OCI-LY7 (cell line): ENCODE measurements around the gene FMN1. TPM values are rescaled to one million over a fixed set of nuclear protein-coding genes. Genes with fewer than 3 reads are reported as not detected.

Experiments
- BruUV-seq: library from RNA; stranded (reverse); fragments of 400-500 nt; replicated peaks from 2 replicates; lab custom pipeline; 2021; lab: Mats Ljungman, UMichigan
- CTCF ChIA-PET: fragments of 300-600 bp; sonication (Branson Sonifier 250); formaldehyde crosslinking; loops from one replicate; lab custom pipeline; 2022; ENCODE audit warnings: antibody characterized with exemption; ENCODE audit not compliant: unreplicated experiment; lab: Charles Lee
- POLR2A ChIA-PET: fragments of 300-600 bp; sonication (Branson Sonifier 250); formaldehyde crosslinking; loops from one replicate; lab custom pipeline; 2022; ENCODE audit warnings: antibody characterized with exemption; lab: Charles Lee
- DNase-seq: peaks from one replicate; pipeline ENCODE4 v3.0.0-alpha.2; 2015; ENCODE audit warnings: low spot score
- H2AFZ ChIP-seq: fragments of 200-600 bp; sonication (generic), shearing (Covaris generic); 2 replicates; pipeline ENCODE4 v1.6.1; 2014; ENCODE audit warnings: mild to moderate bottlenecking, antibody characterized with exemption, low read length, moderate library complexity
- H3K27ac ChIP-seq: fragments of 200-600 bp; sonication (generic); 2 replicates; pipeline ENCODE4 v1.5.1; 2014; ENCODE audit warnings: mixed run types, low read depth, mild to moderate bottlenecking, moderate library complexity, low read length, inconsistent platforms; ENCODE audit not compliant: poor library complexity, severe bottlenecking
- H3K36me3 ChIP-seq: fragments of 200-600 bp; sonication (generic); 2 replicates; pipeline ENCODE4 v1.6.1; 2014; ENCODE audit warnings: mild to moderate bottlenecking, antibody characterized with exemption, low read length, moderate library complexity, mixed read lengths; ENCODE audit not compliant: insufficient read depth
- H3K4me1 ChIP-seq: fragments of 200-600 bp; sonication (generic); 2 replicates; pipeline ENCODE4 v1.5.1; 2014; ENCODE audit warnings: mild to moderate bottlenecking, low read length; ENCODE audit not compliant: insufficient read depth, poor library complexity, severe bottlenecking
- H3K4me2 ChIP-seq: fragments of 200-600 bp; sonication (generic); 2 replicates; pipeline ENCODE4 v1.6.1; 2014; ENCODE audit warnings: mild to moderate bottlenecking, low read length
- H3K4me3 ChIP-seq: fragments of 200-600 bp; sonication (generic); 2 replicates; pipeline ENCODE4 v1.5.1; 2014; ENCODE audit warnings: mild to moderate bottlenecking, low read depth, low read length; ENCODE audit not compliant: poor library complexity, severe bottlenecking
- H3K79me2 ChIP-seq: fragments of 200-600 bp; sonication (generic); 2 replicates; pipeline ENCODE4 v1.6.1; 2016; ENCODE audit warnings: low read depth, mild to moderate bottlenecking, low read length, moderate library complexity, mixed read lengths; ENCODE audit not compliant: insufficient read depth
- H3K9me2 ChIP-seq: fragments of 200-600 bp; sonication (generic); 2 replicates; pipeline ENCODE4 v1.6.1; 2016; ENCODE audit warnings: mild to moderate bottlenecking, low read length, mixed read lengths; ENCODE audit not compliant: insufficient read depth
- H3K9me3 ChIP-seq: fragments of 200-600 bp; sonication (generic); 2 replicates; pipeline ENCODE4 v1.6.1; 2014; ENCODE audit warnings: mild to moderate bottlenecking, mixed run types, low read length, mixed read lengths
- H4K20me1 ChIP-seq: fragments of 200-600 bp; sonication (generic); 2 replicates; pipeline ENCODE4 v1.6.1; 2014; ENCODE audit warnings: mild to moderate bottlenecking, antibody characterized with exemption, low read length, moderate library complexity, mixed read lengths; ENCODE audit not compliant: insufficient read depth
- EZH2phosphoT487 ChIP-seq: fragments of 200-600 bp; sonication (generic); IDR thresholded peaks from 2 replicates; pipeline ENCODE4 v1.6.1; 2018; ENCODE audit warnings: low read depth, borderline replicate concordance, mild to moderate bottlenecking, mixed run types, antibody characterized with exemption, low read length, moderate library complexity, mixed read lengths
- intact Hi-C: fragments of 100-400 bp; cut with micrococcal nuclease; formaldehyde crosslinking; loops from one replicate; pipeline ENCODE4 v1.10.0; 2022; ENCODE audit not compliant: unreplicated experiment
- total RNA-seq, 2 experiments: library from RNA; depleted of rRNA in 1 of 2; stranded (reverse); fragments of >200 nt in 1 of 2; shearing (Covaris generic) in 1 of 2; gene quantifications; 2 replicates each; pipeline ENCODE4 v1.2.3, GENCODE V29; 2014 to 2022
- TF ChIP-seq, protein P1 (sequence below): fragments of 200-600 bp; sonication (generic); conservative IDR thresholded peaks from 2 replicates; pipeline ENCODE4 v1.5.1; 2014; ENCODE audit warnings: mild to moderate bottlenecking, antibody characterized with exemption, low read length, moderate library complexity, mixed read lengths

Gene FMN1
- total RNA-seq, 2 experiments from 2014 or later, result 3.2 to 4.2 TPM

GRCh38 chr15:32767236-32767635 lies 427.3 kb downstream of the FMN1 start:
- H3K9me3 ChIP-seq, result no peaks in the 10 kb centered on the region
- H3K36me3 ChIP-seq, result no peaks in the 10 kb centered on the region
- H3K9me2 ChIP-seq, result no peaks in the 10 kb centered on the region
- H3K79me2 ChIP-seq, result no peaks in the 10 kb centered on the region
- no peak overlapping the region for H3K4me2 ChIP-seq
- no peak overlapping the region for H3K4me3 ChIP-seq
- no peak overlapping the region for H2AFZ ChIP-seq
- H4K20me1 ChIP-seq, result no peaks in the 10 kb centered on the region
- ChIA-PET CTCF (no interaction called here), POLR2A (no interaction called here)
- intact Hi-C loops, result no loop called here
- H3K27ac ChIP-seq, result no peak overlapping the region
- no peaks in the 10 kb centered on the region for H3K4me1 ChIP-seq
- no TSS peak for BruUV-seq
- TF ChIP-seq, protein P1, sequence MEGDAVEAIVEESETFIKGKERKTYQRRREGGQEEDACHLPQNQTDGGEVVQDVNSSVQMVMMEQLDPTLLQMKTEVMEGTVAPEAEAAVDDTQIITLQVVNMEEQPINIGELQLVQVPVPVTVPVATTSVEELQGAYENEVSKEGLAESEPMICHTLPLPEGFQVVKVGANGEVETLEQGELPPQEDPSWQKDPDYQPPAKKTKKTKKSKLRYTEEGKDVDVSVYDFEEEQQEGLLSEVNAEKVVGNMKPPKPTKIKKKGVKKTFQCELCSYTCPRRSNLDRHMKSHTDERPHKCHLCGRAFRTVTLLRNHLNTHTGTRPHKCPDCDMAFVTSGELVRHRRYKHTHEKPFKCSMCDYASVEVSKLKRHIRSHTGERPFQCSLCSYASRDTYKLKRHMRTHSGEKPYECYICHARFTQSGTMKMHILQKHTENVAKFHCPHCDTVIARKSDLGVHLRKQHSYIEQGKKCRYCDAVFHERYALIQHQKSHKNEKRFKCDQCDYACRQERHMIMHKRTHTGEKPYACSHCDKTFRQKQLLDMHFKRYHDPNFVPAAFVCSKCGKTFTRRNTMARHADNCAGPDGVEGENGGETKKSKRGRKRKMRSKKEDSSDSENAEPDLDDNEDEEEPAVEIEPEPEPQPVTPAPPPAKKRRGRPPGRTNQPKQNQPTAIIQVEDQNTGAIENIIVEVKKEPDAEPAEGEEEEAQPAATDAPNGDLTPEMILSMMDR, result no peak
- TF ChIP-seq EZH2phosphoT487, result no peak
- no peak for DNase-seq

DNA sequence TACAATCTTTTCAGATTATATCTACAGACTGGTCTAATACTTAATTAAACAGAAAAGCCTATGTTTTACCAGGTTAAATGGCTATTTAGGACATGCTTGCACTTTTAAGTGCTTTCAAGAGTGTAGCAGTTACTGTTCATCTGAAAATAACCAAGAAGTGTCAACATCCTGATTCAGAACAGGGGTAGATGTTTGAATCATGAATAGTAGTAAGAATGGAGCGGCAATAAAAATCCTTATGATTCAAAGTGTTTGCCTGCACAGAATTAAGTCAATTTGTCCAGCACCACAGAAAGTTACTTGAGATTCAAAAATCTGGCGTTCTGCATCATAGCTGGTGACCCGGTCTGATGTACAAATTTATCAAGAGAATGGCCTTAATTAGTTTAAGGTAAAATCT lies 428.4 kb downstream of the FMN1 start:
- POLR2A ChIA-PET, result no interaction called here

GRCh38 chr15:32765236-32765635 lies 429.3 kb downstream of the FMN1 start:
- Histone ChIP-seq H3K9me2 (no peaks in the 10 kb centered on the region), H3K27ac (no peak overlapping the region), H4K20me1 (no peaks in the 10 kb centered on the region), H3K9me3 (no peaks in the 10 kb centered on the region), H3K4me1 (no peaks in the 10 kb centered on the region), H3K79me2 (no peaks in the 10 kb centered on the region), H3K36me3 (no peaks in the 10 kb centered on the region), H3K4me2 (no peak overlapping the region), H2AFZ (no peak overlapping the region), H3K4me3 (no peak overlapping the region)
- intact Hi-C loops, result no loop called here
- TF ChIP-seq, protein P1, result no peak
- no peak for TF ChIP-seq EZH2phosphoT487
- no peak for DNase-seq
- ChIA-PET POLR2A (no interaction called here), CTCF (no interaction called here)
- BruUV-seq, result no TSS peak

More for the DNA sequence above, 428.4 kb downstream of the FMN1 start:
- H3K9me2 ChIP-seq, result no peaks in the 10 kb centered on the region
- H3K4me1 ChIP-seq, result no peaks in the 10 kb centered on the region
- H3K4me2 ChIP-seq, result no peak overlapping the region
- CTCF ChIA-PET, result no interaction called here
- no peak overlapping the region for H3K4me3 ChIP-seq
- H2AFZ ChIP-seq, result no peak overlapping the region
- no peak for TF ChIP-seq EZH2phosphoT487
- TF ChIP-seq, protein P1, result no peak
- H3K9me3 ChIP-seq, result no peaks in the 10 kb centered on the region
- H3K36me3 ChIP-seq, result no peaks in the 10 kb centered on the region
- DNase-seq, result no peak
- H4K20me1 ChIP-seq, result no peaks in the 10 kb centered on the region
- intact Hi-C loops, result no loop called here
- no peaks in the 10 kb centered on the region for H3K79me2 ChIP-seq
- H3K27ac ChIP-seq, result no peak overlapping the region
- BruUV-seq, result no TSS peak
